ENCODE results near the gene LRRC58.
A peak's percentile ranks its signal among the peaks of the same experiment; 100 is the strongest.

Gene LRRC58

DNA sequence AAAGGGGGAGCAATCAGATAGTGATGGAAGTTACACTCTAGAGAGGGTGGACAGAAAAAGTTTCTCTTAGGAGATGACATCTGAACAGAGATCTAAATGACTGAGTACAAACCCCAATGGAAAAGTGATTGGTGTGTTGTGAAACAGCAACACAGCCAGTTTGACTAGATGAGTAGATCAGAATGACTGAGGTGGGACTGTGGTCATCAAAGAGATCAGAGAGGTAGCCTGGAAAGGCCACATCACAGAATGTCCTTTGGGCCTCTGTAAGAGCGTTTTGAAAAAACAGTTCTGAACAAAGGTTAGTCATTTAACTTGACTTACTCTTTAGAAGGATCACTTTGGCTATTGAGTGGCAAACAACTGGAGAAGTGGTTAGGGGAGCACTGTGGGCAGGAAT is 10.6 kb downstream of the LRRC58 start:
- DNase-seq, result no peak

DNA sequence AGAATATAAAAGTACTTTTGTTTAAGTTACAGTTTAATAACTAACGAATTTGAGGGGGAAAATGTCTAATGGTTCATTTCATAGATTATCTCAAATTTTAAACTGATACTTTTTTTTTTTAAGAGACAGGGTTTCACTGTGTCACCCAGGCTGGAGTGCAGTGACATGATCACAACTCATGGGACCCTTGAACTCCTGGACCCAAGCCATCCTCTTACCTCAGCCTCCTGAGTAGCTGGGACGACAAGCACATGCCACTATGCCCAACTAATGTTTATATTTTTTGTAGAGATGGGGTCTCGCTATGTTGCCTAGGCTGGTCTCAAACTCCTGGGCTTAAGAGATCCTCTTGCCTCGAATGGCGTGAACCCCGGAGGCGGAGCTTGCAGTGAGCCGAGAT is 16.5 kb downstream of the LRRC58 start:
- no peak for DNase-seq

GRCh38 chr3:120331076-120331475 is 18.1 kb downstream of the LRRC58 start:
- no peak for DNase-seq

- DNase-seq, result no peak
Measured at GRCh38 chr3:120326784-120327183, 22.4 kb downstream of the LRRC58 start.

- peak; percentile 19 for DNase-seq
Measured at GRCh38 chr3:120324190-120324589, 25.0 kb downstream of the LRRC58 start.

GRCh38 chr3:120323761-120324160 is 25.4 kb downstream of the LRRC58 start:
- DNase-seq, result peak; percentile 33

GRCh38 chr3:120311863-120312794 is 37.0 kb downstream of the LRRC58 start:
- DNase-seq, result no peak

DNA sequence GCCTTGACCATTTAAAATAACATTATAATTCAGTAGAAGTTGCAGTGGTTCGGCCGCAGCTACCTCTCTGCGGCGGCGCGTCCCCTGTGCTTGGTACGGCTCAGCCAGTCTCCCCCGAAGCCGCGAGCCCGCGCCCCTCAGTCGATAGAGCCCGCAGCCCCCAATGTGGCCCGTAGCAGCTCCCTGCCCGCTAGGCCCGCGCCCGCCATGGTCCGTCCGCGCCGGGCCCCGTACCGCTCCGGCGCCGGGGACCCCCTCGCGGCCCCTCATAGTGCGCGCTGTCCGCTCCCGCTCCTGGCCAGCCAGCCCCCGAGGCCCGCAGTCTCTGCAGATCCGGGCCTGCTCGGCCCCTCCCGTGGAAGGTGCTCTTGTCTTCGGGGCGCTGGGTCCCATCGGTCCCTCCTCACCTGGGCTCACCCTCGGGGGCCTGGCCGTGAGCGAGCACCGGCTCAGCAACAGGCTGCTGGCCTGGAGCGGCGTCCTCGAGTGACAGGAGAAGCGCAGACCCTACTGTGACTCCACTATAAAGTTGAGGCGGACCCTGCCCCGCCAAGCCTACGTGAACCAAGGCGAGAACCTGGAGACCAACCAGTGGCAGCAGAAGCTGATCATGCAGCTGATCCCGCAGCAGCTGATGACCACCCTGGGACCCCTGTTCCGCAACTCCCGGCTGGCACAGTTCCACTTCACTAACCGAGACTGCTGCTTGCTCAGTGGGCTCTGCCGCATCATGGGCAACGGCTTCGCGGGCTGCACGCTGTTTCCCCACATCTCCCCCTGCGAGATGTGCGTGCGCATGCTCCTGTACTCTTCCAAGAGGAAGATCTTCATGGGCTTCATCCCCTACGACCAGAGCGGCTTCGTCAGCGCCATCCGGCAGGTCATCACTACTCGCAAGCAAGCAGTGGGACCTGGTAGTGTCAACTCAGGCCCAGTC is 42.4 kb downstream of the LRRC58 start:
- DNase-seq, result no peak

- peak; percentile 12 for DNase-seq
Measured at GRCh38 chr3:120304616-120305015, 44.5 kb downstream of the LRRC58 start.

DNA sequence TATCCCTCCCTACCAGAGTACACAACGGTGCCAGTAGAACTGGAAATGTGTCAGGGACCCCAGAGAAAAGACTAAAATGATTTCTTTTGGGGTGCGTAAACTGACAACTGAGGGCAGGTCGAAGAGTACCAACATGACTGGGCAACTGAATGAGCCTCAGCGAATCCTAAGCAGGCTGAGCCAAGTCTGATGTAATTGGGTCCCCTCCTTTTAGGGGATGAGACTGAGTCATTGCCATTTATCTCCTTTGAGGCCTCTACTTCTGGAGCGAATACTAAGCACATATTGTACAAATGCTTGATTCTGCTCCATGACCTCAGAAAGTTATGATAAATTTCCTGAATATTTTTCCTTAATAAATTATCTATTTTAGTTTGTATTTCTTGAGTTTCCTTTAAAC is 46.8 kb downstream of the LRRC58 start:
- DNase-seq, result no peak

- DNase-seq, result no peak
Measured at GRCh38 chr3:120300971-120301370, 48.2 kb downstream of the LRRC58 start.

DNA sequence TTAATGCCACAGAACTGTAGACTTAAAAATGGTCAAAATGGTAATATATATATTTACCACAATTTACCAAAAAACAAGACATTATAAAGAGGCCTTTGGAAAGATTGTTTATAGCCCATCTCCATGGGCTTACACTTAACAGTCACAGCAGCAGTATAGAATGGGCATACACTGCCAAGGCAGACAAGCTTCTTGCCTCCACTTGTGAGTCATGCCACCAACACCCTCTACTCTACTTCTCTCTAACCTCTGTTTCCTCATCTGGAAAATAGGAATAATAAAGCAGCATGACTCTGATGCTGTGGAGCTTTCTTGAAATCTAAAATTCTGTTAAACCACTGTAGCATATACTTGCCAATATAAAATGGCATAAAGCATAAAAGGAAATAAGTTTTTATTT is 49.8 kb downstream of the LRRC58 start:
- DNase-seq, result no peak

DNA sequence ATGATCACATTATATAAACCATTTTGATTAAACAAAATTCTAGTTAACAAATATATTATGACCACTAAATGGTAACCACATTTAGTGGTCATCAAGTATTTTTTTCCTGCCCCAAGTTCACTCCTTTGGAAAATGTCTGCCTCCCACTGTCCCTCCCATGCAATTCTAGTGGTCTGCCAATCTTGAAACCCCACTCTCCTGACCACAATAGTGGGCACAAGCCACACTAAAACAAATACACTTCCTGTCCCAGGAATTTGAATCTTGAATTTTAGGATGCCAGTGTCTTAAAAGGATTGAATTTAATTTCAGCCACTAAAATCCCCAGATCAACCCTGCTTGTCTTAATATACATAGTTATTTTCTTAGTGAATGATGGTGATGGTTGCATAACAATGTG is 50.2 kb downstream of the LRRC58 start:
- no peak for DNase-seq

GRCh38 chr3:120291552-120291951 is 57.6 kb downstream of the LRRC58 start:
- DNase-seq, result peak; percentile 25

DNA sequence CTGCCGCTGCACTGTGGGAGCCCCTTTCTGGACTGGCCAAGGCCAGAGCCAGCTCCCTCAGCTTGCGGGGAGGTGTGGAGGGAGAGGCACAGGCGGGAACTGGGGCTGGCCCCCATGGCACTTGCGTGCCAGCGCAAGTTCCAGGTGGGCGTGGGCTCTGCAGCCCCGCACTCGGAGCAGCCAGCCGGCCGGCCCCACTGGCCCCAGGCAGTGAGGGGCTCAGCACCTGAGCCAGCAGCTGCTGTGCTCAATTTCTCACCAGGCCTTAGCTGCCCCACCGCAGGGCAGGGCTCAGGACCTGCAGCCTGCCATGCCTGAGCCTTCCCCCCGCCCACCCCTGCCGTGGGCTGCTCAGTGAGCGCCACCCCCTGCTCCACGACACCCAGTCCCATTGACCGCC is 59.5 kb downstream of the LRRC58 start:
- DNase-seq, result no peak

DNA sequence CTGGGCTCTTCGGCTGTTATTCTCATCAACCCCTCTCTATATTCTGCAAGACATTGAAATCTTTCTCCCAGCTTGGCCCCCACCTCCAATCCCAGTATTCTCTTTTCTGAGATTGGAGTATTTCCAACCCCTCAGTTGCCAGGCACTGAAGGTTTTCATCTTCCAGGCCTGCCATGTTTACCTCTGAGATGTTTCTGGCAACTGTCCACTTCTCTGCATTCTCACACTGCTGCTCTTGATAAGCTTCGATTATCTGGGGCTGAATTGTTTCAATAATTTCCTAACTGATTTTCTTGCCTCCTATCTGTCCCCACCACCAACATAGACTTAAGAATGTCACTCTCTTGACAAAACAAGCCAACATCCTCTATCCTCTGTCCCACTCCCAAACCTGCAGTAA is 62.7 kb downstream of the LRRC58 start:
- no peak for DNase-seq

DNA sequence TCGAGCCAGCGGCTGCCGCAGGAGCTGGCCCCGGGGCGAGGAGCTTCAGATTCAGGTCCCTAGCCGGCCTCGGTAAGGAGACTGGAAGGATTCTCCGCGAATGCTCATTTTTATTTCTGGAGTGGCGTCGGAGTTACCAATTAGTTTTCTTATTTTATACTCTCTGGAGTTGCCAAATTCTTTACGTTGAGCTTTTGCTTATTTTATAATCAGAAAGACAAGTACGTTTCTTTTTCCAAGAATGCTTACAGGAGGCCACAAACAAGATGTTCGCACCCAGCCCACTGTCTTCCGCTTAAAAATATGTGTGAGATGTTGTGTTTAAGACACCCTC is 63.7 kb downstream of the LRRC58 start:
- no peak for DNase-seq

DNA sequence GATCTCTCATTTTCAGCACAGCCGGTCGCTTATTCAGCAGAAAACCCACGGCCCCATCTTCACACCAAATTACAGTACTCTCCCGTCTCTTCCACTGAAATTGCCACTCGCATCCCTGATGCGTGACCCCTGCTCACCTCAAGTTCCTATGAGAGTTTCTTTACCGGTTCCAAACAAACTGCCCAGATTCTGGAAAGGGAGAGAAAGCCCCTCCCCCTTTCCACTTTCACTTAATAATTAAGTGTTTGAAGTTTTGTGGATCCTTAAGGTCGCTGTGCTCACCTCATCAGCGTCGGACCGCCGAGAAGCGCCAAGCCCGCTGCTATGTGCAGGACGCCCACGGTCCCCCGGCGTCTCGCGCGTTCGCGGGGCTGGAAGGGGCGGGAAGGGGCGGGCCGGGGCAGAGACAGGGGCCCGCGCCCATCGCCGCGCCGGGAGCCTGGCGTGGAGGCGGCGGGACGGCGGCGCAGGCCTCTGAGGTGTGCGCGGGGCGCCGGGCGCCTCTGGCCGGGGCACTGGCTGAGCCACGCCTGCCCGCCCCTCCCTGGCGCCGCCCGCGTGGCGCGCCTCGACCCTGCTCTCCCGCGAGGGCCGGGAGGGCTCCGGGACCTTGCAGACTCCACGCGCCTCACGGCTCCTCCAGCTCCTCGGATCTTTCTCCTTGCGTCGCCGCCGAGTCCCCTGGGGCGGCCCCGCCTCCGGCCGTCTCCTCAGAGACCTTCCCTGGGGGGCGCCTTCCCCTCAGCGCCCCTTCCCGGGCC is 64.2 kb downstream of the LRRC58 start, which contains the start of gene GPR156:
Gene GPR156, minus strand, starts transcription at position 476 of the 761 bp plus-strand sequence. CDS start 41,124 bp downstream, outside the sequence.
- peak; percentile 33 for DNase-seq

DNA sequence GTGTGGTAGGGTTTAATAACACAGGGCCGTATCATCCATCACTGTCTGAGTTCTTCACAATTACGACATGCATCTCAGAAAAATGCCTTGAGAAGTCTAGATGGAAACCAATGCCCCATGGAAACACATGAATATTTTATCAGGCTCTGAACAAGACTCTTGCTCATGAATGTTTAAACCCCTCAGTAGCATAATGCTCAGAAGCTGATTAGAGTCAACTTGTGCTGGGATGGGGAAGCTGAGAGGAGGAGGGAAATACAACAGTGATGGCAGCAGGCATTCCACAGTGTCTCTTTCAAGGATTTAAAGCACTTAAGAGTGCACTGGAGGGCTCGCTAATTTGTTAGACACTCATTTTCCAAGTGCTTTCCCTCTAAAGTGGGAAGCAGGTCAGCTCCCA is 67.9 kb downstream of the LRRC58 start:
- no peak for DNase-seq

- no peak for DNase-seq
Measured at GRCh38 chr3:120280566-120280965, 68.6 kb downstream of the LRRC58 start.

DNA sequence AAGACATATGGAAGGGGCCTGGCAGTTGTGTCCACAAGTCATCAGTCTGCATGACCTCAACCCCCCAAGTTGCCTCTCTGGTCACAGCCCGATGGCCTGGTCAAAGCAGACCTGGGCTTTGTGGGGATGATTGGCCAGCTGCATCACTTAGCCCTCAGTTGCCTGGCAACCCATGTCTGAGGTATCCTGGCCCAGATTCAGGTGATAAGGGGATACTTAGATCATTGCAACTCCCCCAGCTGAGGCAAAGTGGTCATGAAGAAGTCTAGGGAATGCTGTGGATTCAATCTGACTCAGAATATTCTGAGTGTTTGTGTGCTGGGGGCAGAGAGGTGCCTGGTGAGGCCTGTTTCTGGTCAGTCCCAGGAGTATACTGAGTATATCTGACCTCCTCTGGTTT is 69.1 kb downstream of the LRRC58 start:
- DNase-seq, result no peak

GRCh38 chr3:120276767-120277166 is 72.4 kb downstream of the LRRC58 start:
- no peak for DNase-seq

DNA sequence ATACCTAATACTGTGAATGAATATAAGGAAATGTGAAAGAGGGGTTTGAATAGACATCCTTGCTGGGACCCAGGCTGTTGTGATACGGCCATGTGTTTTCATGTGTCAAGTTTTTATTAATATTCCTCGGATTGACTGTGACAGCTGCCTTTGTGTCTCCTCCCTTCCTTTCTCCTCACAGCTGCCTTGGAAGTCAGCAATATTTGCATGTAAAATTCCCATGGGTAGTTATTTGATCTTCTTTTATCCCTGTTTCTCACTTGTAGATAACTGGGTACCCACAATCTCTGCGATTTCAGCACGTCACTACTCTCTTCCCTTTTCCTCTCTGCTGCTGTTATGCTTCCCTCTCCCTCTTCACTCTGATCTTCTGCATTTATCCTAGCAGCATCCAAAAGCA is 73.5 kb downstream of the LRRC58 start:
- no peak for DNase-seq
